ENCODE results near the gene SLC10A1.

The SLC10A1 gene

GRCh38 chr14:69812711-69813110 lies 15.7 kb upstream of the SLC10A1 start:
- H3K4me3 ChIP-seq (ENCODE audit: low read depth, low read length) = no peak overlapping the region
- in situ Hi-C loops (cut with HindIII; ENCODE audit: low sequenced_read_pairs) = loop anchor here (25.0 kb wide), 1 partner anchor 225 kb away; no protein-coding TSS in a partner anchor
- TF ChIP-seq CTCF (IDR thresholded peaks at IDR 0.05; ENCODE audit: low read depth, low read length, missing control alignments) = no peak
- no peak for DNase-seq (ENCODE audit: low read depth)

- no peak for TF ChIP-seq CTCF (IDR thresholded peaks at IDR 0.05; ENCODE audit: low read depth, low read length, missing control alignments)
- in situ Hi-C loops (cut with HindIII; ENCODE audit: low sequenced_read_pairs) = loop anchor here (25.0 kb wide), 1 partner anchor 225 kb away; no protein-coding TSS in a partner anchor
- H3K4me3 ChIP-seq (ENCODE audit: low read depth, low read length) = no peak overlapping the region
- DNase-seq (ENCODE audit: low read depth) = no peak
Observed at GRCh38 chr14:69811868-69812252, 14.8 kb upstream of the SLC10A1 start.

GRCh38 chr14:69811227-69811867 lies 14.3 kb upstream of the SLC10A1 start:
- in situ Hi-C loops (cut with HindIII; ENCODE audit: low sequenced_read_pairs) = loop anchor here (25.0 kb wide), 1 partner anchor 226 kb away; no protein-coding TSS in a partner anchor
- no peak for DNase-seq (ENCODE audit: low read depth)
- TF ChIP-seq CTCF (IDR thresholded peaks at IDR 0.05; ENCODE audit: low read depth, low read length, missing control alignments) = no peak
- H3K4me3 ChIP-seq (ENCODE audit: low read depth, low read length) = no peak overlapping the region

GRCh38 chr14:69808919-69809808 lies 12.1 kb upstream of the SLC10A1 start:
- no peak for TF ChIP-seq CTCF (IDR thresholded peaks at IDR 0.05; ENCODE audit: low read depth, low read length, missing control alignments)
- in situ Hi-C loops (cut with HindIII; ENCODE audit: low sequenced_read_pairs) = loop anchor here (25.0 kb wide), 1 partner anchor 228 kb away; no protein-coding TSS in a partner anchor
- DNase-seq (ENCODE audit: low read depth) = no peak
- H3K4me3 ChIP-seq (ENCODE audit: low read depth, low read length) = no peak overlapping the region

- in situ Hi-C loops (cut with HindIII; ENCODE audit: low sequenced_read_pairs) = loop anchor here (25.0 kb wide), 1 partner anchor 230 kb away; no protein-coding TSS in a partner anchor
- no peak overlapping the region for H3K4me3 ChIP-seq (ENCODE audit: low read depth, low read length)
- DNase-seq (ENCODE audit: low read depth) = no peak
- TF ChIP-seq CTCF (IDR thresholded peaks at IDR 0.05; ENCODE audit: low read depth, low read length, missing control alignments) = no peak
Observed at GRCh38 chr14:69807192-69807591, 10.2 kb upstream of the SLC10A1 start.

- no peak overlapping the region for H3K4me3 ChIP-seq (ENCODE audit: low read depth, low read length)
- TF ChIP-seq CTCF (IDR thresholded peaks at IDR 0.05; ENCODE audit: low read depth, low read length, missing control alignments) = no peak
- in situ Hi-C loops (cut with HindIII; ENCODE audit: low sequenced_read_pairs) = loop anchor here (25.0 kb wide), 1 partner anchor 232 kb away; no protein-coding TSS in a partner anchor
- DNase-seq (ENCODE audit: low read depth) = no peak
Observed at GRCh38 chr14:69804902-69805301, 7.9 kb upstream of the SLC10A1 start.
